HFF-Myc (cell line): ENCODE measurements around the gene OR10H5.
"Not testable (repeated sequence)": the region's sequence is repeated elsewhere in the genome, so short reads cannot be mapped to it uniquely, and the experiment has no call there.

Experiments used
- DNase-seq: peaks from one replicate; pipeline ENCODE4 v3.0.0-alpha.2; 2011; ENCODE audit warnings: low read depth; ENCODE audit errors: extremely low read depth
- H3K4me3 ChIP-seq: replicated peaks from 2 replicates; pipeline ENCODE4 v1.5.1; 2011; ENCODE audit warnings: low read depth, mild to moderate bottlenecking, control low read depth, low read length
- TF ChIP-seq, protein P1 (sequence below): IDR thresholded peaks from 2 replicates; pipeline ENCODE4 v1.5.1; 2012; ENCODE audit warnings: mild to moderate bottlenecking, low read depth, low read length, control low read depth; ENCODE audit errors: missing control alignments

The OR10H5 gene

DNA sequence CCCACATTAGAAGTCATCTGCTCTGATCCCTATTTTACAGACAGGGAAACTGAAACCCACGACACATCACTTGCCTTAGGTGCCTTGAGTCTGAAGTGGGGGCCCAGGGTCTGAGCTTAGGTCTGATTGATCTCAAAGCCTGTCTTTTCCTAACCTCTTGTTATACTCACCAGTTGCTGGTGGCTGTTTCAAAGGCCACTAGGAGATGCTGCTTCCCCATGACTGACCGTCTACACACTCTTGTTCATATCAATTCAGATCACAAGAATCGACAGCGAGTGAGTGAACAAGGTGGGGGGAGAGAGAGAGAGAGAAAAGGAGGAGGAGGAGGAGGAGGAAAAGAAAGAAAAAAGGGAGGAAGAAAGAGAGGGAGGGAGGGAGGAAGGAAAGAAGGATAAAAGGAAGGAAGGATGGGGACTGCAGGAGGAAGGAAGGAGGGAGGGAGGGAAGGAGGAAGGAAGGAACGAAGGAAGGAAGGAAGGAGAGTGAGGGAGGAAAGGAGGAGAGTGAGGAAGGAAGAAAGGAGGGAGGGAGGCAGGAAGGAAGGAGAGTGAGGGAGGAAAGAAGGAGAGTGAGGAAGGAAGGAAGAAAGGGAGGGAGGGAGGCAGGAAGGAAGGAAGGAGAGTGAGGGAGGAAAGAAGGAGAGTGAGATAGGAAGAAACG is 24.7 kb downstream of the OR10H5 start:
- TF ChIP-seq, protein P1, sequence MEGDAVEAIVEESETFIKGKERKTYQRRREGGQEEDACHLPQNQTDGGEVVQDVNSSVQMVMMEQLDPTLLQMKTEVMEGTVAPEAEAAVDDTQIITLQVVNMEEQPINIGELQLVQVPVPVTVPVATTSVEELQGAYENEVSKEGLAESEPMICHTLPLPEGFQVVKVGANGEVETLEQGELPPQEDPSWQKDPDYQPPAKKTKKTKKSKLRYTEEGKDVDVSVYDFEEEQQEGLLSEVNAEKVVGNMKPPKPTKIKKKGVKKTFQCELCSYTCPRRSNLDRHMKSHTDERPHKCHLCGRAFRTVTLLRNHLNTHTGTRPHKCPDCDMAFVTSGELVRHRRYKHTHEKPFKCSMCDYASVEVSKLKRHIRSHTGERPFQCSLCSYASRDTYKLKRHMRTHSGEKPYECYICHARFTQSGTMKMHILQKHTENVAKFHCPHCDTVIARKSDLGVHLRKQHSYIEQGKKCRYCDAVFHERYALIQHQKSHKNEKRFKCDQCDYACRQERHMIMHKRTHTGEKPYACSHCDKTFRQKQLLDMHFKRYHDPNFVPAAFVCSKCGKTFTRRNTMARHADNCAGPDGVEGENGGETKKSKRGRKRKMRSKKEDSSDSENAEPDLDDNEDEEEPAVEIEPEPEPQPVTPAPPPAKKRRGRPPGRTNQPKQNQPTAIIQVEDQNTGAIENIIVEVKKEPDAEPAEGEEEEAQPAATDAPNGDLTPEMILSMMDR = no peak
- H3K4me3 ChIP-seq = no peak overlapping the region
- DNase-seq = no peak

DNA sequence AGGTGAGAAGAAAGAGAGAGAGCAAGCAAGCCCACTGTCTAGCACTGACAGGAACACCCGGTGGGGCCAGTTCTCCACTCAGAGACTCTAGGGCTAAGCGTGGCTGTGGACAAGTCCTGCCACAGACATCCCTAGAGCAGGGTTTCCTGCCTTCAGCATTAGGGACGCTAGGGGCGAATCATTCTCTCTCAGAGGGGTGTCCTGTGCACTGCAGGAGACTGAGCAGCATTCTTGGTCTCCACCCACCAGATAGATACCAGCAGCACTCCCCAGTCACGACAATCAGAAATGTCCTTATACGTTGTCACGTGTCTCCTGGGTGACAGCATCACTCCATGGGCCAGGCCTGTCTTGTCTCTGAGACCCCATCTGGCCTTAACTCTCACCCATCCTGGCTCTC is 26.5 kb downstream of the OR10H5 start:
- TF ChIP-seq, protein P1 = no peak
- DNase-seq = no peak
- no peak overlapping the region for H3K4me3 ChIP-seq

DNA sequence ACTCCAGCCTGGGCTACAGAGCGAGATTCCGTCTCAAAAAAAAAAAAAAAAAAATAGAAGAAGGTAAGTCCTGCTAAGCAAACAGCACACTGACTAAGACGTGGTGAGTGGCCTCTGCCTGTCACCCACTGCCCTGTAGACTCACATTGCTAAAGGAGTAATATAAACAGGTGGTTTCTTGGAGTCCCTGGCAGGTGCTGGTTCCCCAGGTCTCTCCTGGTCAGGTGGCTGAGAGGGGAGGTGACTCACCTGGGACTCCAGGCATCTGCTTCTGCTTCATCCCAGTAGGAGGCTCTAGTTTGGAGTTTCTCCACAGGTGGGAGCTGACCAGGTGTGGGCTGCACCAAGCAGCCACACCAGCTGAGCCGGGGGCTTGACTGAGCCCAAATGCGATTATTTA is 27.8 kb downstream of the OR10H5 start, which contains the start of gene OR10H1:
Gene OR10H1 (minus strand): TSS at position 359 of the 400 bp plus-strand sequence. CDS start 7,627 bp downstream, outside the sequence.
- no peak within 1 kb of the TSS for H3K4me3 ChIP-seq
- TF ChIP-seq, protein P1 = no peak
- DNase-seq = no peak

DNA sequence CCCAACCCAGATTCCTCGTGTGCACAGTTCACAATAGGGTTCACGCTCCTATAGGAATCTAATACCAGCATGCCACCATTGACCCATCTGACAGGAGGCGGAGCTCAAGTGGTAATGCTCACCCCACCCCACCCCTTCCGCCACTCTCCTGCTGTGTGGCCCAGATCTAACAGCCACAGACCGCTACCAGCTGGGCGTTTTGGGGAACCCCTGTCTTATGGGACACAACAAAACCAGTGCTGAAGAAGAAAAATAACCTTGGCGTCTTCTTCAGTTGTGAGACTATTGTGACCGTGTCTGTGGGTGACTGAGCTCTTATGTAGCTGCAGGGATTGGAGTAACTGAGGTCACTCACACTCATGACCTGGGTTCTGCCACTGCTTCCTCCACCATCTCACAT is 33.2 kb downstream of the OR10H5 start:
- H3K4me3 ChIP-seq = no peak overlapping the region
- TF ChIP-seq, protein P1 = no peak
- DNase-seq = no peak

DNA sequence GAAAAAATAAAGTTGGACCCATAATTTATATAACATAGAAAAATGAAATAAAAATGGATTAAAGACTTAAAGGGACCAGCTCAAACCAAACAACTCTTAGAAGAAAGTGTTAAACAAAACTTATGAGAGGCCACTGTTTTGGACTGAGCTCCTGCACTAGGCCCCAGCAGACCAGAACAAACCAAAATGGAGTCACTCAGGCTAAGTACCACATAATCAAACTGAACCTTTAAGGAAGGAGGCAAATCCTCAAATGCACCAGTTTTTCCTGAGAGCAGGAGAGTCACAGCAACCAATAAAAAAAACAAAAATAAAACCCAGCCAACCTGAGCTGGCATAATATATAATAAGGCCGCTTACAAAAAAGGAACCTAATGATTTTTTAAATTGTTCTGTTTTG is 38.3 kb downstream of the OR10H5 start:
- DNase-seq = no peak
- H3K4me3 ChIP-seq = no peak overlapping the region
- TF ChIP-seq, protein P1 = no peak

DNA sequence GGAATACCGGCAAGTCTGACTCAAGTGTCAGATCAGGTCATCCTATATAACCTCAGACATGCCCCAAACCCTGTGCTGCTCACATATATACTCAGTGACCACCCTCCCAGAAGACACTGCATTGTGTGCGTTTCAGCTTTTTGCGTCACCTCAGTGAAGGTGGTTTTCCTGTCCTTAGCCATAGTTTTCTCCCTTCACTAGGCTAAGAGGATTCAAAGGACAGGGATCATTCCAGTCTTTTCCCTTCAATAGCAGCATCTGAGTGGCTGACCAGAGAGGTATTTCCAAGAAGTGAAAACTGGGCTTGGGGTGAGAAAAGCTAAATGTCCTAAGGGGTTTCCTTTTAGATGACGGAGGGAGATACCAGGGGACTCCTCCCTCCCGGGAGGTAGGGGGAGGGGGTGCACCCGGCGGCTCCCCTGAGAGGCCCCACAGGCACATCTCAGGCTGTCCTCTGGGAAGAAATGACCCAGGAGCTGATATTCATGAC is 40.7 kb downstream of the OR10H5 start:
- TF ChIP-seq, protein P1 = no peak
- no peak overlapping the region for H3K4me3 ChIP-seq
- no peak for DNase-seq

DNA sequence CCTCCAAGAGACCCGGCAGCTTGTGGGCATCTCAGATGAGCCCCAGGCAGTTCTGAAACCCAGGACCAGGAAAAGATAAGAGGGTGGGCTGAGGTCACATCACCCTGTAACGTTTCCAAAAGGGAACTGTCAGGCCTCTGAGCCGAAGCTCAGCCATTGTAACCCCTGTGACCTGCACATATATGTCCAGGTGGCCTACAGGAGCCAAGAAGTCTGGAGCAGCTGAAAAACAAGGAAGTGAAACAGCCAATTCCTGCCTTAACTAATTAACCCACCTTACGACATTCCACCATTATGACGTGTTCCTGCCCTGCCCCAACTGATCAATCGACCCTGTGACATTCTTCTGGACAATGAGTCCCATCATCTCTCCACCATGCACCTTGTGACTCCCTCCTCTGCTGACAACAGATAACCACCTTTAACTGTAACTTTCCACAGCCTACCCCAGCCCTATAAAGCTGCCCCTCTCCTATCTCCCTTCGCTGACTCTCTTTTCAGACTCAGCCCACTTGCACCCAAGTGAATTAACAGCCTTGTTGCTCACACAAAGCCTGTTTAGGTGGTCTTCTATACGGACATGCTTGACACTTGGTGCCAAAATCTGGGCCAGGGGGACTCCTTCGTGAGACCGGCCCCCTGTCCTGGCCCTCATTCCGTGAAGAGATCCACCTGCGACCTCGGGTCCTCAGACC is 41.3 kb downstream of the OR10H5 start:
- not testable (repeated sequence) for DNase-seq, H3K4me3 ChIP-seq
